GM12801 (cell line): ENCODE data around the gene NKX1-1.

Experiments used
- CTCF ChIP-seq: IDR thresholded peaks from one replicate; pipeline ENCODE4 v1.5.1; 2011; ENCODE audit warnings: control low read depth; ENCODE audit not compliant: insufficient read length; ENCODE audit errors: extremely low read depth

NKX1-1 gene

GRCh38 chr4:1419708-1420107 lies 13.5 kb upstream of the NKX1-1 start:
- TF ChIP-seq CTCF, result no peak

GRCh38 chr4:1418494-1419285 lies 12.4 kb upstream of the NKX1-1 start:
- no peak for TF ChIP-seq CTCF

GRCh38 chr4:1417522-1418390 lies 11.5 kb upstream of the NKX1-1 start:
- TF ChIP-seq CTCF, result no peak

- TF ChIP-seq CTCF, result no peak
Observed at GRCh38 chr4:1416948-1417260, 10.7 kb upstream of the NKX1-1 start.

- no peak for TF ChIP-seq CTCF
Observed at GRCh38 chr4:1416051-1416947, 10.1 kb upstream of the NKX1-1 start.

- no peak for TF ChIP-seq CTCF
Observed at GRCh38 chr4:1415681-1415981, 9.4 kb upstream of the NKX1-1 start.

GRCh38 chr4:1414831-1415680 lies 8.8 kb upstream of the NKX1-1 start:
- no peak for TF ChIP-seq CTCF
